SK-N-SH (cell line): ENCODE results near the gene STAP2. TPM values are rescaled to one million over a fixed set of nuclear protein-coding genes. Genes with fewer than 3 reads are reported as not detected.

Experiments
- CTCF ChIA-PET: fragments of 300-600, 350-600 bp; formaldehyde crosslinking; extraction: SDS; loops from one replicate; lab custom pipeline; 2021; lab: Yijun Ruan, JAX
- POLR2A ChIA-PET: fragments of 350-600 bp; sonication (Branson Sonifier 250); formaldehyde crosslinking; extraction: SDS; loops from one replicate; lab custom pipeline; 2020; ENCODE audit warnings: antibody characterized with exemption, inconsistent platforms; lab: Yijun Ruan, JAX
- DNase-seq: peaks from one replicate; pipeline ENCODE4 v3.0.0; 2012
- H2AFZ ChIP-seq: fragments of 200-600 bp; sonication (generic); 2 replicates; pipeline ENCODE4 v1.8.1; 2016; ENCODE audit warnings: antibody characterized with exemption, mild to moderate bottlenecking, low read depth
- H3F3A ChIP-seq: fragments of 200-600 bp; sonication (generic); replicated peaks from 2 replicates; pipeline ENCODE3; 2016; ENCODE audit warnings: antibody characterized with exemption, mild to moderate bottlenecking; ENCODE audit not compliant: insufficient read depth
- H3K27ac ChIP-seq, 2 experiments: fragments of 200-500 bp in 1 of 2; fragments of 200-600 bp in 1 of 2; sonication (Bioruptor generic) in 1 of 2; sonication (generic), shearing (Covaris generic) in 1 of 2; 2 replicates each; pipeline versions ENCODE4 v1.5.1 to v1.6.1; 2014 to 2016; ENCODE audit warnings: low read depth in 2 of 2, inconsistent platforms in 1 of 2, low read length in 1 of 2, mild to moderate bottlenecking in 1 of 2, mixed read lengths in 1 of 2
- H3K27me3 ChIP-seq: fragments of 200-600 bp; sonication (generic), shearing (Covaris generic); 2 replicates; pipeline ENCODE4 v1.6.1; 2016; ENCODE audit warnings: mixed run types; ENCODE audit not compliant: insufficient read depth
- H3K36me3 ChIP-seq, 2 experiments: fragments of 200-500 bp in 1 of 2; fragments of 200-600 bp in 1 of 2; sonication (Bioruptor generic) in 1 of 2; sonication (generic) in 1 of 2; replicated peaks in 1 of 2; 2 replicates each; pipeline versions ENCODE3 to v1.5.1; 2014 to 2016; ENCODE audit warnings: low read length in 1 of 2, mild to moderate bottlenecking in 1 of 2; ENCODE audit not compliant: insufficient read depth in 2 of 2, control insufficient read depth in 1 of 2
- H3K4me1 ChIP-seq, 2 experiments: fragments of 200-500 bp in 1 of 2; fragments of 200-600 bp in 1 of 2; sonication (Bioruptor generic) in 1 of 2; sonication (generic), shearing (Covaris generic) in 1 of 2; 2 replicates each; pipeline versions ENCODE4 v1.5.1 to v1.6.1; 2014 to 2016; ENCODE audit warnings: low read depth in 1 of 2, low read length in 1 of 2, mixed run types in 1 of 2; ENCODE audit not compliant: insufficient read depth in 2 of 2, control insufficient read depth in 1 of 2
- H3K4me2 ChIP-seq: fragments of 200-600 bp; sonication (generic), shearing (Covaris generic); 2 replicates; pipeline ENCODE4 v1.6.1; 2017; ENCODE audit warnings: mixed run types
- H3K4me3 ChIP-seq, 2 experiments: fragments of 200-500 bp in 1 of 2; fragments of 200-600 bp in 1 of 2; sonication (Bioruptor generic) in 1 of 2; sonication (generic), shearing (Covaris generic) in 1 of 2; 2 replicates each; pipeline versions ENCODE4 v1.5.1 to v1.8.1; 2014 to 2016; ENCODE audit warnings: low read depth in 2 of 2, inconsistent platforms in 1 of 2, low read length in 1 of 2, mild to moderate bottlenecking in 1 of 2, mixed read lengths in 1 of 2, moderate library complexity in 1 of 2
- H3K79me2 ChIP-seq: fragments of 200-600 bp; sonication (generic); 2 replicates; pipeline ENCODE4 v1.8.1; 2017; ENCODE audit warnings: mild to moderate bottlenecking; ENCODE audit not compliant: insufficient read depth
- H3K9ac ChIP-seq: fragments of 200-600 bp; sonication (generic); 2 replicates; pipeline ENCODE4 v1.6.1; 2017; ENCODE audit warnings: mixed run types
- H3K9me2 ChIP-seq: fragments of 200-600 bp; sonication (generic); 2 replicates; pipeline ENCODE4 v1.6.1; 2017; ENCODE audit warnings: mixed run types
- H3K9me3 ChIP-seq: fragments of 200-600 bp; sonication (generic); 2 replicates; pipeline ENCODE4 v1.6.1; 2017; ENCODE audit warnings: mixed run types, mild to moderate bottlenecking, moderate library complexity
- H4K20me1 ChIP-seq: fragments of 200-600 bp; sonication (generic); 2 replicates; pipeline ENCODE4 v1.6.1; 2017; ENCODE audit warnings: mild to moderate bottlenecking, mixed run types; ENCODE audit not compliant: insufficient read depth
- CTCF ChIP-seq: fragments of 200-600 bp; sonication (generic); IDR thresholded peaks from 2 replicates; pipeline ENCODE4 v1.6.1; 2017; ENCODE audit warnings: antibody characterized with exemption, mild to moderate bottlenecking, moderate library complexity
- FOSL2 ChIP-seq: IDR thresholded peaks from 2 replicates; pipeline ENCODE4 v1.4.0; 2012; ENCODE audit warnings: low read depth, mild to moderate bottlenecking, moderate library complexity, borderline replicate concordance
- FOXJ3 ChIP-seq: sonication (generic); formaldehyde crosslinking; IDR thresholded peaks from 2 replicates; pipeline ENCODE4 v1.5.1; 2020; ENCODE audit warnings: mild to moderate bottlenecking, missing genetic modification reagents
- FOXM1 ChIP-seq: IDR thresholded peaks from 2 replicates; pipeline ENCODE4 v1.4.0; 2012; ENCODE audit warnings: low read depth, mild to moderate bottlenecking
- IRF3 ChIP-seq: fragments of 150-350 bp; IDR thresholded peaks from 2 replicates; pipeline ENCODE4 v1.6.1; 2016; ENCODE audit warnings: mild to moderate bottlenecking, low read depth, low read length
- NFIC ChIP-seq: IDR thresholded peaks from 2 replicates; pipeline ENCODE4 v1.4.0; 2012; ENCODE audit warnings: borderline replicate concordance
- PBX3 ChIP-seq: IDR thresholded peaks from 2 replicates; pipeline ENCODE4; 2012
- RAD21 ChIP-seq: IDR thresholded peaks from 2 replicates; pipeline ENCODE4 v1.6.1; 2012; ENCODE audit warnings: mild to moderate bottlenecking, low read length
- REST ChIP-seq: IDR thresholded peaks from 2 replicates; pipeline ENCODE4 v1.6.1; 2012; ENCODE audit warnings: mild to moderate bottlenecking, low read depth, low read length, moderate library complexity
- RXRA ChIP-seq: IDR thresholded peaks from 2 replicates; pipeline ENCODE4 v1.4.0; 2012; ENCODE audit warnings: low read depth, mild to moderate bottlenecking, borderline replicate concordance
- SMC3 ChIP-seq: IDR thresholded peaks from 2 replicates; pipeline ENCODE4 v1.6.1; 2012; ENCODE audit warnings: low read depth, low read length, improper control_type of control experiment
- TCF12 ChIP-seq: IDR thresholded peaks from 2 replicates; pipeline ENCODE4 v1.4.0; 2012
- YY1 ChIP-seq: IDR thresholded peaks from 2 replicates; pipeline ENCODE4 v1.4.0; 2012; ENCODE audit warnings: low read depth, mild to moderate bottlenecking
- ZBTB33 ChIP-seq: IDR thresholded peaks from 2 replicates; pipeline ENCODE4 v1.4.0; 2012; ENCODE audit warnings: low read depth, borderline replicate concordance
- WGBS: methylation state at CpG from one replicate; pipeline ENCODE4 v1.1.6; 2017; ENCODE audit warnings: low lambda C conversion rate; 5-methylcytosine and 5-hydroxymethylcytosine counted together
- polyA plus RNA-seq, 3 experiments: library from polyadenylated mRNA; depleted of rRNA; stranded (reverse); fragments of >200 nt; gene quantifications; 2 replicates each; pipeline ENCODE4 v1.2.3, GENCODE V29; 2012

Gene STAP2
- polyA plus RNA-seq, 1 of the 3 experiments (the other 2 are of a cell fraction) = 7.6 TPM

GRCh38 chr19:4354282-4354681 lies 15.7 kb upstream of the STAP2 start (continued):
- TF ChIP-seq REST = no peak
- no peak for TF ChIP-seq TCF12

- 55% methylated on average over 6 of the region's 9 CpGs for WGBS
- Histone ChIP-seq H3K4me1 (no peaks in the 10 kb centered on the region), H3K27me3 (no peaks in the 10 kb centered on the region), H3K4me3 (peak overlapping the region in 1 of 2 experiments; percentile 41; a peak in 1 of 4 replicates), H3K79me2 (no peaks in the 10 kb centered on the region), H2AFZ (no peak overlapping the region), H3K27ac (no peak overlapping the region; a peak in 1 of 4 replicates), H3F3A (peaks cover 14% of the 10 kb centered on the region), H4K20me1 (no peaks in the 10 kb centered on the region), H3K9ac (no peak overlapping the region), H3K36me3 (peaks cover 4 to 11% of the 10 kb centered on the region in 2 experiments), H3K9me2 (no peaks in the 10 kb centered on the region), H3K9me3 (no peaks in the 10 kb centered on the region), H3K4me2 (no peak overlapping the region)
- peak; percentile 76 for TF ChIP-seq CTCF
- TF ChIP-seq PBX3 = no peak
- TF ChIP-seq RAD21 = peak; percentile 69
- peak; percentile 51 for TF ChIP-seq SMC3
- peak; percentile 88 for DNase-seq
- ChIA-PET CTCF (interaction anchor here (0.6 to 9.7 kb wide), 35 partner anchors 9 to 120 kb away, joined by 3 to 130 read pairs (median 6); partner anchors contain the start of genes MPND, SH3GL1, SHD and STAP2), POLR2A (interaction anchor here (0.7 to 1.4 kb wide), 3 partner anchors 10 to 86 kb away, joined by 3 to 5 read pairs (median 3); no protein-coding TSS in a partner anchor)
These were observed 14.1 kb upstream of the STAP2 start for GRCh38 chr19:4352701-4353121.

- peaks cover 14% of the 10 kb centered on the region for H3F3A ChIP-seq
- no peak overlapping the region for H3K27ac ChIP-seq
- H2AFZ ChIP-seq = no peak overlapping the region
- H3K4me3 ChIP-seq = no peak overlapping the region
- H3K27me3 ChIP-seq = no peaks in the 10 kb centered on the region
- no peaks in the 10 kb centered on the region for H3K79me2 ChIP-seq
- CTCF ChIA-PET = interaction anchor here (9.7 kb wide), 1 partner anchor 83 kb away, joined by 130 read pairs; no protein-coding TSS in a partner anchor
- H3K9me3 ChIP-seq = no peaks in the 10 kb centered on the region
- H3K36me3 ChIP-seq = peaks cover 4 to 15% of the 10 kb centered on the region in 2 experiments
- H3K4me1 ChIP-seq = no peaks in the 10 kb centered on the region
- H3K9me2 ChIP-seq = no peaks in the 10 kb centered on the region
- no peaks in the 10 kb centered on the region for H4K20me1 ChIP-seq
- POLR2A ChIA-PET = no interaction called here
- H3K4me2 ChIP-seq = no peak overlapping the region
- DNase-seq = no peak
- WGBS = 96% methylated on average over 9 of the region's 9 CpGs
- H3K9ac ChIP-seq = no peak overlapping the region
- TF ChIP-seq ZBTB33 (no peak), FOXM1 (no peak), IRF3 (no peak), FOXJ3 (CRISPR knock-in tag) (no peak), SMC3 (no peak), NFIC (no peak), YY1 (no peak), FOSL2 (no peak), RXRA (no peak)
These were observed 12.1 kb upstream of the STAP2 start for GRCh38 chr19:4350726-4351125.
